ENCODE data around the gene FOSL2.

GRCh38 chr2:28343184-28343942 is 49.3 kb upstream of the FOSL2 start:
- no peak for TF ChIP-seq POLR2A (IDR thresholded peaks at IDR 0.05)
- TF ChIP-seq CTCF (IDR thresholded peaks at IDR 0.05), result no peak
